ENCODE results near the gene PRDX6.
"Not testable (repeated sequence)": the region's sequence is repeated elsewhere in the genome, so short reads cannot be mapped to it uniquely, and the experiment has no call there.

PRDX6 gene

DNA sequence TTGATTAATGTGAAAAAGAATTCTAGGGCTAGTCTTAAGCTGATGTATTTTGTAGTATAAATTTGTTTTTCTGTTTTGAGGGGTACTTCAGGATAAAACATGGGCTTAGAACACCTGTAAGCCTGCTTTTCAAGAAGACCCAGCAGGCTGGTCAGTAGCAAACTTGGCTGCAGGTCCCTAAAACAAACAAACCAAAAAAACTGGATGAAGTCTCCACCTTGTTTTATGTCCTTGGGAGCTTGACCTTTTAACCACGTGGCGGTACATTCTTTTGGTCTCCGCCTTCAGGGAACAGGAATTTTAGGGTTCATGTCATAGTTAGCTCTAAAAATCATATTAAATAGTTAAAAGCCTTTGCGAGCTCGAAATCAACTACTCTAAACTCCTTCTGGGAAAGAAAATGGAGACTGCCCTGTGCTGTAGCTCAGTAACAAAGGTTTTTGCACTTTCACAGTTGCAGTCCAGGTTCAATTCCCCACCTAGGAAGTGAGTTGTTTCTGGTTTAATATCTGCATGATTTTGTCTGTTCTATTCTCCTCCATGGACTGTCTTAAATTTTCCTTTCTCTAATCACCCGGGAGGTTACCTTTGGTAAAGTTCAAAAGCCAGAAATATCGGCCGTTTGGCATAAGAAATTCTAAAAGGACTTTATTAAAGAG is 18.6 kb downstream of the PRDX6 start:
- H3K4me3 Mint-ChIP-seq, result no peak overlapping the region
- H3K36me3 Mint-ChIP-seq, result peaks cover 6 to 11% of the 10 kb centered on the region in 2 donors
- H3K4me1 Mint-ChIP-seq, result no peaks in the 10 kb centered on the region
- H3K9me3 Mint-ChIP-seq, result peaks cover 0 to 5% of the 10 kb centered on the region in 2 donors
- DNase-seq, result no peak
- no peaks in the 10 kb centered on the region for H3K27me3 Mint-ChIP-seq
- H3K27ac Mint-ChIP-seq, result no peak overlapping the region
- ATAC-seq (replicated peaks), result no peak

DNA sequence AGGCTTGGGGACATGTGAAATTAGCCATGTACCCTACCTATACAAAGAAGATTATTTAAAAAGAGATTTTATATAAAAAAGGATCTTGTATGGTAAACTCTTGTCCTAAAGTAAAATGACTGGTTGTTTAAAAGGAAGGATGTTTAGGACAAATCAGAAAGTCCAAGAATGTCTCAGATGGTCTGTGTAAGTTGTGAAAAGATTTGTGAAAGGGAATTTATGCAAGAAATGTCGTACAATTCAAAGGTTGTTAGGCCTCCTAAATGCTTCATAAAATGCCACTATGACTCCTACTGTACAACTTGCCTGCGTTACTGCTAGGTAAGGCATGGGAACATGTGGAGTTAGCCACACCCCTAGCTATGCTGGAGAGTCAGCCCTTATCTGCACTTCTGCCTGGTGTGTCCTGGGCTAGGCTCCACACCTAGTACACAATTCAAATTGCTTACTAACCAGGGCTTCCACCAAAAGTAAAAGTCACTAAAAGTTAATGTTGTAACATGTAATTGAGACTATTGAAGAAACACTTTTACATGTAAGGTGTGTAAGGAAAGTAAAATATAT is 19.7 kb downstream of the PRDX6 start:
- H3K4me3 Mint-ChIP-seq, result no peak overlapping the region
- DNase-seq, result no peak
- no peaks in the 10 kb centered on the region for H3K4me1 Mint-ChIP-seq
- ATAC-seq (replicated peaks), result no peak
- H3K9me3 Mint-ChIP-seq, result peaks cover 0 to 5% of the 10 kb centered on the region in 2 donors
- no peak overlapping the region for H3K27ac Mint-ChIP-seq
- H3K36me3 Mint-ChIP-seq, result peaks cover 6 to 11% of the 10 kb centered on the region in 2 donors
- H3K27me3 Mint-ChIP-seq, result no peaks in the 10 kb centered on the region

DNA sequence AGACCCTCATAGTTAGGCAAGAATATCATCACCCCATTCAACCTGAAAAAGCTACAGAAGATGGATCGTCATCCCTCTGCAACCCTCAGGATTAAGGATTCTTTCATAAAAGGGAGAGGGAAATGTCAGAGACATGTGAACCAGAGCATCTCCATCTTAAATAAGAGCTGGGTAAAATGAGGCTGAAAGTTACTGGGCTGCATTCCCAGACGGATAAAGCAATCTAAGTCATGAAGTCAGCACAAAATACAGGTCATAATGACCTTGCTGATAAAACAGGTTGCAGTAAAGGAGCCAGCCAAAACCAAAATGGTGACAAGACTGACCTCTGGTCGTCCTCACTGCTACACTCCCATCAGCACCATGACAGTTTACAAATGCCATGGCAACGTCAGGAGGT is 22.6 kb downstream of the PRDX6 start:
- Mint-ChIP-seq H3K27me3 (peaks cover under 1 to 2% of the 10 kb centered on the region in 2 donors), H3K27ac (no peak overlapping the region), H3K36me3 (peaks cover 0 to 2% of the 10 kb centered on the region in 2 donors), H3K9me3 (no peaks in the 10 kb centered on the region), H3K4me3 (no peak overlapping the region), H3K4me1 (no peaks in the 10 kb centered on the region)
- no peak for DNase-seq
- ATAC-seq (replicated peaks), result no peak

DNA sequence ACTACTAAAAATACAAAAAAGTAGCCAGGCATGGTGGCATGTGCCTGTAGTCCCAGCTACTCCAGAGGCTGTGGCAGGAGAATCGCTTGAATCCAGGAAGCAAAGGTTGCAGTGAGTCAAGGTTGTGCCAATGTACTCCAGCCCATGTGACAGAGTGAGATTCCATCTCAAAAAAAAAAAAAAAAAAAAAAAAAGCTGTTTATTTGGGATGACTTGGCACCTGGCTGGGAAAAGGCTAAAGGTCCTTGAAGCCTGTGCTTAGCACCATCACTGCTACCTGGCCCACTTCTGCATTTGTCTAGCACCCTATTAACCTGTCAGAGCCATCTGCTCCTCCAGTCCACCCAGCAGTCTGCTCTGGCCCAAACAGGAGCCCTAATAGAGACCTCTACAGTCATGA is 25.0 kb downstream of the PRDX6 start:
- Mint-ChIP-seq H3K27me3 (peaks cover 4 to 7% of the 10 kb centered on the region in 2 donors), H3K4me1 (no peaks in the 10 kb centered on the region), H3K36me3 (peaks cover 0 to 2% of the 10 kb centered on the region in 2 donors), H3K27ac (no peak overlapping the region), H3K9me3 (no peaks in the 10 kb centered on the region), H3K4me3 (no peak overlapping the region)
- ATAC-seq (replicated peaks), result no peak
- DNase-seq, result no peak

DNA sequence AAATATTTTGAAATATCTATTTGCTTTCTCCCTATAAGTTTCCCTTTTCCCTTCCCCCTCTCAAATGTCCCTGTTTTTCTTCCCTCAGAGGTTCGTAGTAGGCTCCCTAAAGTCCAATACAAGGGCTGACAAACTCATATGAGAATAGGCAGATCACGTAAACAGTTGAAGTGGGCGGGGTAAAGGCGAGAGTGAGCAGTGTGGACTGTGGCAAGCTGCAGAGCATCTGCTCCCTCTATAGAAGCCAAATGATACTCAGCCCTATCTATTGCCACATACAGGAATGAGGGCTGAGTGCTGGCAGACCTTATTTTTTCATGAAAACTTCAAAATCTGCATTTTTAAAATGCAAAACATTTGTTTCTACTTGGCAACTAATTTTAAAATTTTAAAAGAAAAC is 26.3 kb downstream of the PRDX6 start:
- Mint-ChIP-seq H3K27ac (no peak overlapping the region), H3K4me3 (no peak overlapping the region)
- no peak for ATAC-seq (replicated peaks)

DNA sequence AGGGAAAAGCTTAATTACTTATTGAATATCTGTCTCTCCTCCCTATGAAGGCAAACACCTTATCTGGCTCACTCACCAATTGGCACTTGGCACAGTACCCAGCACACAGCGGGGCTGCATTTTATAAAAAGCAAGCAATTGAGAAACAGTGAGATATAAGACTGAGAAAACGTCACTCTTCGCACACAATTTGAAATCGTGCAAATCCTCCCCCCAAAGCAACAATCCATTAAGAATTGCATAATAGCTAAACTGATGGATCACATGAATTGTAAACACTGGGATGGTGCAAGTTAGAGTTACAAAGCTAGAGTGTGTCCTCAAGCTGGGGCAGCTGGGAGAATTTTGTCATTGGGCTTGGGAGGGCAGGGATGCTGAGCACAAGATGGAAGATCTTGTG is 27.1 kb downstream of the PRDX6 start:
- Mint-ChIP-seq H3K4me3 (no peak overlapping the region), H3K4me1 (no peaks in the 10 kb centered on the region), H3K27ac (no peak overlapping the region)

More for the DNA sequence above, 26.3 kb downstream of the PRDX6 start:
- peaks cover 4 to 7% of the 10 kb centered on the region in 2 donors for H3K27me3 Mint-ChIP-seq
- DNase-seq, result no peak
- peaks cover 0 to 2% of the 10 kb centered on the region in 2 donors for H3K36me3 Mint-ChIP-seq
- no peaks in the 10 kb centered on the region for H3K4me1 Mint-ChIP-seq
- H3K9me3 Mint-ChIP-seq, result no peaks in the 10 kb centered on the region

DNA sequence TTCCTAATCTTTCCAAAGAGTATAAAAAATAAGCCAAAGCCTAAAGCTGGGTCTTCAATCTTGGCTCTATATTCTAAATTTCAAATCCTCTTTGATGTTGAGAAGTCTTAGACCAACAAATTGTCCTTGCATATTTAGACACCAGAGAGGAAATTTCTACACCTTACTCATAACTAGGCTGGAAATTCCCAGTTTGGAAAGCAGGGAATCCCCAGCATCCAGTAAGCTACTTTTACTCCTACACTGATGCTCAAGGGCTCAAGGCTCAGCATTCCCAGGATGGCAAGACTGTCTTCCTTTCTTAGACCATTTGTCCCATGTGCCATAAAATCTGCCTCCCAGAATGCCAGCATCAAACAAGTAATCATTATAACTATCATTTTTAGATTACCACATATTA is 28.3 kb downstream of the PRDX6 start:
- H3K4me3 Mint-ChIP-seq, result no peak overlapping the region

More for the DNA sequence above, 27.1 kb downstream of the PRDX6 start:
- peaks cover 0 to 2% of the 10 kb centered on the region in 2 donors for H3K36me3 Mint-ChIP-seq
- DNase-seq, result no peak
- no peaks in the 10 kb centered on the region for H3K9me3 Mint-ChIP-seq
- ATAC-seq (replicated peaks), result no peak
- peaks cover 4 to 7% of the 10 kb centered on the region in 2 donors for H3K27me3 Mint-ChIP-seq

DNA sequence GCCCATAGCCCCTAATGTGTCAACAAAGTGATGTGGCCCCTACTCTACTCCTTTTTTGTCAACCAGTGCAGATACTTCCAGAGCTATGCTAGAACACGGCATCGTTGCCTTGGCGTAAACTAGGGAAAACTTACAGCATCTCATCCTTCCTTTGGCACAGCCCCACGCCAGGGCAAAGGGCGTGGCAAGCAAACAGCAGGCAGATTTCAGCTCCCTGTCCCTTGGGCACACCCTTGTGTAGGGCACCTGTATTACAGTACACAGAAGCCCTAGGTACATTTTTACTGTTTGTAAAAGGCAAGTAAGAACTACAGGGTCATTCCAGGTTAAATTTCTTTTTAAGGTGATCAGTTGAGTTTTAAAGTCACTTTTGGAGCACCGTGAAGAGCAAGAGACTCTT is 29.3 kb downstream of the PRDX6 start:
- H3K4me3 Mint-ChIP-seq, result no peak overlapping the region
- no peak for DNase-seq

More for the DNA sequence above, 28.3 kb downstream of the PRDX6 start:
- Mint-ChIP-seq H3K27ac (no peak overlapping the region), H3K36me3 (no peaks in the 10 kb centered on the region), H3K9me3 (no peaks in the 10 kb centered on the region), H3K27me3 (peaks cover 4 to 7% of the 10 kb centered on the region in 2 donors), H3K4me1 (no peaks in the 10 kb centered on the region)
- ATAC-seq (replicated peaks), result no peak
- DNase-seq, result no peak

DNA sequence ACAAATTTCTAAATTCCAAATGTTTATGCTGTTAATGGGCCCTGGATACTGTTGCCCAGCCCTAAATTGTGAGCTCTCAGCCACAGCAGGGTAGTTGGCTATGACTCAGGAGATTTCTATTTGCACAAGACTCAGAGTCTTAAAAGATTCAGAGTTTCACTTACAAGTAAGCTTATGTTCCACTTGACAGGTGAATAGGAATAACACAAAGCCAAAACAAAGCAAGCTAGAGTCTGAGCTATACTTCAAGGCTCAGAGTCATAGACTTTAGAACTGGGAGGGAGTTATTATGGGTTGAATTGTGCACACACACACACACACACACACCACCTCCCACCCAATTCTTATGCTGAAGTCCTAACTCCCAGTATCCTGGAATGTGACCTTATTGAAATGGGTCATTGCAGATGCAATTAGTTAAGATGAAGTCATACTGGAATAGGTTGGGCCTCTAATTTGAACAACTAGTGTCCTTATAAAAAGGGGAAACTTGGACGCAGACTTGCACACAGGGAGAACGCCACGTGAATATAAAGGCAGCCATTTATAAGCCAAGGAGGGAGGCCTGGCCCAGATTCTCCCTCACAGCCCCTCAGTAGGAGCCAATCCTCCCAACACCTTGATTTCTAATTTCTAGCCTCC is 30.2 kb downstream of the PRDX6 start:
- Mint-ChIP-seq H3K9me3 (no peaks in the 10 kb centered on the region), H3K4me1 (no peaks in the 10 kb centered on the region), H3K36me3 (no peaks in the 10 kb centered on the region), H3K4me3 (no peak overlapping the region), H3K27me3 (peaks cover 4 to 7% of the 10 kb centered on the region in 2 donors), H3K27ac (no peak overlapping the region)
- DNase-seq (no peak), ATAC-seq (replicated peaks) (no peak)

More for the DNA sequence above, 29.3 kb downstream of the PRDX6 start:
- peaks cover 4 to 7% of the 10 kb centered on the region in 2 donors for H3K27me3 Mint-ChIP-seq
- H3K9me3 Mint-ChIP-seq, result no peaks in the 10 kb centered on the region
- no peak overlapping the region for H3K27ac Mint-ChIP-seq
- no peaks in the 10 kb centered on the region for H3K36me3 Mint-ChIP-seq
- no peaks in the 10 kb centered on the region for H3K4me1 Mint-ChIP-seq
- ATAC-seq (replicated peaks), result no peak

DNA sequence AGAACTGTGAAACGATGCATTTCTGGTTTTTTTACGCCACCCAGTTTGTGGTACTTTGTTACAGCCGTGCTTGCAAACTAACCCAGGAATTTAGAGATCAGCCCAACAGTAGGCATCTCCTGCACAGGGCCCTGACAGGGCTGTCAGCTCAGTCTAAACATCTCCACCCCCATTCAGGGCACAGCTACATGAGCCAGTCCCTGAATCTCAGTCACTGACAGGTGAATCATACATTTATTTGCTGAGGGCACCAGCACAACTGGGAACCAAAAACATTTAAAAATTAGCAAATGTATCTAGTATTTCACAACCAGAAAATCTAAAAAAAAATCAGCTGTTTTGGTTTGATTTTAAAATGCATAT is 30.7 kb downstream of the PRDX6 start:
- DNase-seq (no peak), ATAC-seq (replicated peaks) (no peak)
- H3K36me3 Mint-ChIP-seq, result no peaks in the 10 kb centered on the region
- H3K4me3 Mint-ChIP-seq, result no peak overlapping the region
- no peaks in the 10 kb centered on the region for H3K9me3 Mint-ChIP-seq
- no peaks in the 10 kb centered on the region for H3K4me1 Mint-ChIP-seq
- peaks cover 4 to 7% of the 10 kb centered on the region in 2 donors for H3K27me3 Mint-ChIP-seq
- no peak overlapping the region for H3K27ac Mint-ChIP-seq

DNA sequence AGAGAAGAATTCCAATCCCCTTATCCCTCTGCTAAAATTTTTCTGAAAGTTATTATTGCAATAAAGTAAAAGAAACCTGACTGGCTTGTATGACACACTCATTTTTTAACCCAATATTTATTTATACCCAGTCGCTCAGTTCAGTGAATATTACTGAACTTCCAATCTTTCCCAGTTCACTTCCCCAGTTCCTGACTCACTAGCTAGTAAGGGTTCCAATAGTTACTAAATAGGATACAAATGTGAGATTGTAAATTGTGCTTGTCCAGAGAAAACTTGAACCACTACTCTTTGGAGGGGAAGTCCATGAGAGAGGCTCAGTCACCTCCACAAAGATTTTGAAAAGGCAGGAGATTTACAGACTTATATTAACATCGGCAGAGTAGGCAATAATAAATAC is 31.4 kb downstream of the PRDX6 start:
- Mint-ChIP-seq H3K36me3 (no peaks in the 10 kb centered on the region), H3K9me3 (peaks cover 0 to under 1% of the 10 kb centered on the region in 2 donors), H3K27ac (no peak overlapping the region), H3K4me3 (no peak overlapping the region), H3K4me1 (no peaks in the 10 kb centered on the region), H3K27me3 (peaks cover 4 to 7% of the 10 kb centered on the region in 2 donors)
- ATAC-seq (replicated peaks) (no peak), DNase-seq (no peak)

DNA sequence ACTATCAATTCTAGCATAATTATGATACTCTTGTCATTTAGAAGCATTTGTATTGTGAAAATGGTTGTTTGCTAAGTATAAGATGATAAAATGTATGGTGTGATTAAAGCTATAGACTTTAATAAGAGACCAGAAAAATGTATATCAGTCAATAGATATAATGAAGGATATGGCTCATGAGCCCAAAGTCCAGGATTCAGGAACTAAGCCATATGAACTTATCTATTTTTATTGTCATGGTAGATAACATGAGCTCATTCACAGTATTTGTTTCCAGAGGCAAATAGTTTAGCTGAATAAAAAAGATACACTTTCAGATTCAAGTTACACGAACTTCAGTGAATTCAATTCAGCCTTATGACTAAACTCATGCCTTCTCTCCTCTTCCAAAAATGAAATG is 32.7 kb downstream of the PRDX6 start:
- no peak overlapping the region for H3K27ac Mint-ChIP-seq
- no peak overlapping the region for H3K4me3 Mint-ChIP-seq
- H3K4me1 Mint-ChIP-seq, result no peaks in the 10 kb centered on the region
- no peak for DNase-seq
- H3K27me3 Mint-ChIP-seq, result peaks cover 3 to 5% of the 10 kb centered on the region in 2 donors
- H3K9me3 Mint-ChIP-seq, result peaks cover 0 to 7% of the 10 kb centered on the region in 2 donors
- no peaks in the 10 kb centered on the region for H3K36me3 Mint-ChIP-seq
- no peak for ATAC-seq (replicated peaks)

DNA sequence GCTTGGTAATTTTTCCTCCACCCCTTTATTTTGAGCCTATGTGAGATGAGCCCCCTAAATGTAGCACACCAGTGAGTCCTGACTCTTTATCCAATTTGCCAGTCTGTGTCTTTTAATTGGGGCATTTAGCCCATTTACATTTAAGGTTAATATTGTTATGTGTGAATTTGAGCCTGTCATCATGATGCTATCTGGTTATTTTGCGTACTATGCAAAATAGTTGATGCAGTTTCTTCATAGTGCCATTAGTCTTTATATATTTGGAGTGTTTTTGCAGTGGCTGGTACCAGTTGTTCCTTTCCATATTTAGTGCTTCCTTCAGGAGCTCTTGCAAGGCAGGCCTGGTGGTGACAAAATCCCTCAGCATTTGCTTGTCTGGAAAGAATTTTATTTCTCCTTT is 37.4 kb downstream of the PRDX6 start:
- not testable (repeated sequence) for H3K4me3 Mint-ChIP-seq; H3K9me3 Mint-ChIP-seq; H3K27ac Mint-ChIP-seq; H3K36me3 Mint-ChIP-seq; ATAC-seq (replicated peaks); H3K4me1 Mint-ChIP-seq; DNase-seq
- peaks cover 10% of the 10 kb centered on the region in 2 donors for H3K27me3 Mint-ChIP-seq

DNA sequence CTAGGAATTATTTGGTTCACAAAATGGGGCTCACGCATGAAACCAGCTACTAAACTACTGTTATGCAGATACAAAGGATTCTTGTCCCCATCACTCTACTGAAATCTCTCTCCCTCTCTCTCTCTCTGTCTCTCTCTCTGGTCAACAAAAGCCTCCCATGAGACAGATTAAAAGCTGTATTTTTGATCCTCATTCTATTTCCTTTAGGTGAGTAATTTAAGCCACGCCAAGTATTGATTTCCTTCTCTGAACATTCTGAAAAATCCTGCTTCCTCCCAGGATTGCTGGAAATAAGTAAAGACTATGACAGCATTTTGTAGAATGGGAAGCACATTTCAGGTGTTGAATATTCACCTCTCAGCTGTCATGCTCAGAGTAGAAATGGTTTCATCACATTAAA is 43.7 kb downstream of the PRDX6 start:
- ATAC-seq (replicated peaks) (no peak), DNase-seq (no peak)
- Mint-ChIP-seq H3K9me3 (no peaks in the 10 kb centered on the region), H3K4me1 (peaks cover 0 to 5% of the 10 kb centered on the region in 2 donors), H3K4me3 (no peak overlapping the region), H3K36me3 (no peaks in the 10 kb centered on the region), H3K27me3 (peaks cover under 1% of the 10 kb centered on the region in 2 donors), H3K27ac (no peak overlapping the region)

DNA sequence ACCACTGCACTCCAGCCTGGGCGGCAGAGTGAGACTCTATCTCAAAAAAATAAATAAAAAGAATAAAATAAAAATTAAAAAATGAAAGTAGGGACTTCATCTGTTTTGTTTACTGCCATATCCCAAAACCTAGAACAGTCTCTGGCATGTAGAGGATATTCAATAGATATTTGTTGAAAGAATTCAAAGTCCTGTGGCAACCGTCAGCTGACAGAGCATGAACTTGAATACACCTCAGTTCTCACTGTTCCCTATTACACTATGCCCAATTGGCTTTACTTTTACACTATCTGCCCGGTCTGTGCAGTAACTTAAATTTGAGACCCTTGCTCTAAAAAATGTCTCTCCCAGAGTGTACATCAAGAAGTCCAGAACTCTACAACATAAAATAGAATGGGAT is 46.2 kb downstream of the PRDX6 start:
- ATAC-seq (replicated peaks) (no peak), DNase-seq (no peak)
- no peaks in the 10 kb centered on the region for H3K36me3 Mint-ChIP-seq
- no peak overlapping the region for H3K27ac Mint-ChIP-seq
- no peaks in the 10 kb centered on the region for H3K9me3 Mint-ChIP-seq
- H3K4me3 Mint-ChIP-seq, result no peak overlapping the region
- H3K27me3 Mint-ChIP-seq, result no peaks in the 10 kb centered on the region
- H3K4me1 Mint-ChIP-seq, result peaks cover 0 to 3% of the 10 kb centered on the region in 2 donors
